BE2C (cell line): Measurements from ENCODE around the gene CFAP210.

Experiments used
- DNase-seq: peaks from one replicate; pipeline ENCODE4 v3.0.0-alpha.2; 2020
- H3K27me3 ChIP-seq: fragments of 250-450 bp; sonication (Bioruptor Pico); 2 replicates; pipeline ENCODE4 v1.5.1; 2020; ENCODE audit warnings: mild to moderate bottlenecking
- H3K36me3 ChIP-seq: fragments of 250-450 bp; sonication (Bioruptor Pico); 2 replicates; pipeline ENCODE4 v1.5.1; 2020; ENCODE audit warnings: mild to moderate bottlenecking
- H3K4me1 ChIP-seq: fragments of 250-450 bp; sonication (Bioruptor Pico); 2 replicates; pipeline ENCODE4 v1.5.1; 2020
- H3K4me3 ChIP-seq: 2 replicates; pipeline ENCODE4 v1.5.1; 2011; ENCODE audit warnings: low read depth, low read length
- H3K9me3 ChIP-seq: fragments of 250-450 bp; sonication (Bioruptor Pico); 2 replicates; pipeline ENCODE4 v1.5.1; 2020
- TF ChIP-seq, protein P1 (sequence below): IDR thresholded peaks from 2 replicates; pipeline ENCODE4 v1.5.1; 2012; ENCODE audit warnings: mild to moderate bottlenecking, low read depth, low read length

Gene CFAP210

DNA sequence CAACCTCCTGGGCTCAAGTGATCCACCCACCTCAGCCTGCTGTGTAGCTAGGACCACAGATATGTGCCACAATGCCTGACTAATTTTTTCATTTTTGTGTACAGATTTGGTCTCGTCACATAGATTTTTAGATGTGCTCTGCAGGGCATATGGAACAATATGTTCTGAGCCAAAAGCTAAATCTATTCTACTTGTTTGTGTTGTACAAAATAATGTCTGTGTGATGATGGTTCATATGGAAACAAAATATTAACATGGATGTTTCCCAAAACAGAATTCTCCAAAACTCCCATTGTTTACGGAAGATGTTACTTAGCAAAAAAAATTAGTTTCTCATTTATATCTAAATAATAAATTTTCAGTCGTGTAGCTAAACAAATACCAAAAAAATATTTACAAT lies 26.8 kb upstream of the CFAP210 start:
- no peaks in the 10 kb centered on the region for H3K36me3 ChIP-seq
- TF ChIP-seq, protein P1, sequence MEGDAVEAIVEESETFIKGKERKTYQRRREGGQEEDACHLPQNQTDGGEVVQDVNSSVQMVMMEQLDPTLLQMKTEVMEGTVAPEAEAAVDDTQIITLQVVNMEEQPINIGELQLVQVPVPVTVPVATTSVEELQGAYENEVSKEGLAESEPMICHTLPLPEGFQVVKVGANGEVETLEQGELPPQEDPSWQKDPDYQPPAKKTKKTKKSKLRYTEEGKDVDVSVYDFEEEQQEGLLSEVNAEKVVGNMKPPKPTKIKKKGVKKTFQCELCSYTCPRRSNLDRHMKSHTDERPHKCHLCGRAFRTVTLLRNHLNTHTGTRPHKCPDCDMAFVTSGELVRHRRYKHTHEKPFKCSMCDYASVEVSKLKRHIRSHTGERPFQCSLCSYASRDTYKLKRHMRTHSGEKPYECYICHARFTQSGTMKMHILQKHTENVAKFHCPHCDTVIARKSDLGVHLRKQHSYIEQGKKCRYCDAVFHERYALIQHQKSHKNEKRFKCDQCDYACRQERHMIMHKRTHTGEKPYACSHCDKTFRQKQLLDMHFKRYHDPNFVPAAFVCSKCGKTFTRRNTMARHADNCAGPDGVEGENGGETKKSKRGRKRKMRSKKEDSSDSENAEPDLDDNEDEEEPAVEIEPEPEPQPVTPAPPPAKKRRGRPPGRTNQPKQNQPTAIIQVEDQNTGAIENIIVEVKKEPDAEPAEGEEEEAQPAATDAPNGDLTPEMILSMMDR: no peak
- no peak overlapping the region for H3K4me3 ChIP-seq
- H3K9me3 ChIP-seq: no peaks in the 10 kb centered on the region
- peaks cover 6% of the 10 kb centered on the region for H3K4me1 ChIP-seq
- H3K27me3 ChIP-seq: no peaks in the 10 kb centered on the region
- DNase-seq: no peak

GRCh38 chr2:169718930-169719504 lies 24.8 kb upstream of the CFAP210 start:
- Histone ChIP-seq H3K36me3 (no peaks in the 10 kb centered on the region), H3K4me3 (no peak overlapping the region), H3K9me3 (no peaks in the 10 kb centered on the region), H3K4me1 (peaks cover 13% of the 10 kb centered on the region), H3K27me3 (no peaks in the 10 kb centered on the region)
- TF ChIP-seq, protein P1: no peak
- no peak for DNase-seq

DNA sequence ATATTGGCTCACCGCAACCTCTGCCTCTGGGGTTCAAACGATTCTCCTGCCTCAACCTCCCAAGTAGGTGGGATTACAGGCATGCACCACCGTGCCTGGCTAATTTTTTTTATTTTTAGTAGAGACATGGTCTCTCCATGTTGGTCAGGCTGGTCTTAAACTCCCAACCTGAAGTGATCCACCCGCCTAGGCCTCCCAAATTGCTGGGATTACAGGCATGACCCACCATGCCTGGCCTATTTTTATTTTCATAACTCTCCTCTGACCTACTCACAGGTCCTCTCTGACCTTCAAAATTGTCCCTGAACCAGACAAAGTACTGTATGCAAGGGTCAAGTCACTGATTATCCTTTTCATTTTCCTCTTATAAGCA lies 23.5 kb upstream of the CFAP210 start:
- Histone ChIP-seq H3K36me3 (no peaks in the 10 kb centered on the region), H3K4me1 (peaks cover 13% of the 10 kb centered on the region), H3K27me3 (no peaks in the 10 kb centered on the region), H3K9me3 (no peaks in the 10 kb centered on the region), H3K4me3 (no peak overlapping the region)
- DNase-seq: no peak
- TF ChIP-seq, protein P1: no peak

DNA sequence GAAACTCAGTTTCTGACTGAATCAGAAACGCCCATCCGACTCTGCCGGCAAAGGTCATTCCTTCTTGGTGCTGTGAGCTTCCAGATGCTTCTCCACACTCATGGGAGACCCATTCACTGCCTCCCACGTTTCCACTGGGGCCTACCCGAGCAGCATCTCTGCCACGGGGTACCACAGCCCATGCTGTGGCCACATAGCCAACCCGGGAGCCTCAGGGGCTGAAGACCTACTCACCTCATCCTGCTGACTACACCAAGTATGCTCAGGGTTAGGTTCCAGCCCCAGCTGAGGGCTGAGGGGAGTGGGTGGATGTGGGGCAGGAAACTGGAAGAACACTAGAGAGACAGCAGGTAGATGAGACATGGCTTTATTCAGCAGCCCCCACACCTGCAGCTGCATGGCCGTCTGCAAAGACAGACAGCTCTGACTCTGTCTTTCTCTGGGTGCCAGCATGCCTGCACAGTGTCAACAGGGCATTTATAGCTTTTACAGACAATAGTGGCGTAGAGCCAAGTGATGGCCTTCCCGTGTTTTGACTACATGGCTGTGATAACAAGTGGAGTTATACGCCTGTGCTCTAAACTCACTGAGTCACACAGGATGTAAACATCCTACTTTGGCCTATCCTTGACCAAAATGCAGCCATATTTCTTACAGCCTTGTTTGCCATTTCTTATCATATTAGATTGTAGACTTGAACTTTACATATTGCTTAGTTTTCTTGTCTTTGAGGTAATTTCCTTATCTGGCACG lies 22.9 kb upstream of the CFAP210 start:
- Histone ChIP-seq H3K9me3 (no peaks in the 10 kb centered on the region), H3K27me3 (no peaks in the 10 kb centered on the region), H3K36me3 (no peaks in the 10 kb centered on the region), H3K4me3 (peak overlapping the region; percentile 59), H3K4me1 (peaks cover 13% of the 10 kb centered on the region)
- DNase-seq: peak; percentile 81
- TF ChIP-seq, protein P1: no peak

GRCh38 chr2:169716238-169716886 lies 22.2 kb upstream of the CFAP210 start:
- TF ChIP-seq, protein P1: no peak
- Histone ChIP-seq H3K27me3 (no peaks in the 10 kb centered on the region), H3K4me3 (peak overlapping the region; percentile 59), H3K4me1 (peaks cover 13% of the 10 kb centered on the region), H3K9me3 (no peaks in the 10 kb centered on the region), H3K36me3 (no peaks in the 10 kb centered on the region)
- peak; percentile 74 for DNase-seq
